Measurements from ENCODE around the gene BCL2L14. TPM values are rescaled to one million over a fixed set of nuclear protein-coding genes. Genes with fewer than 3 reads are reported as not detected.
"Not testable (repeated sequence)": the region's sequence is repeated elsewhere in the genome, so short reads cannot be mapped to it uniquely, and the experiment has no call there.

BCL2L14 gene
- total and polyA plus RNA-seq, 2 donors, result 3.0 to 11.4 TPM

DNA sequence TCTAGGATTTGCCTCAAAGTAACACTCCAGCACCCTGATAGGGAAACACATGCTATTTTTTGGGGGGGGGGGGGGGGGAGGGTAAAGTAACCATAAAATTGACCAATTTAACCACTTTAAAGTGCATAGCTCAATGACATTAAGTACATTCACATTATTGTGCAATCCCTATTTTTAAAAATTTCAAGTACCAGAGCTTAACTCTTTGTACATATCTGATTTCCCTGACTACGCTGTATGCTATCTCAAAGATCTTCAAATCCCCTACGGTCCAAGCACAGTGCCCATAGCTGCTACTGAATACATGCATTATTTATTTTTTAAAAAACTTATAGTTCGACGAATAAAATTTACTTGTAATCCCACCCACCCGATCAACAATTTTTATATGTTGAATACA lies 63.0 kb downstream of the BCL2L14 start:
- peaks cover 0 to 5% of the 10 kb centered on the region in 2 donors for H3K36me3 ChIP-seq (ENCODE audit: control insufficient read depth in 2 of 2, insufficient read depth in 2 of 2, low read length in 1 of 2)

DNA sequence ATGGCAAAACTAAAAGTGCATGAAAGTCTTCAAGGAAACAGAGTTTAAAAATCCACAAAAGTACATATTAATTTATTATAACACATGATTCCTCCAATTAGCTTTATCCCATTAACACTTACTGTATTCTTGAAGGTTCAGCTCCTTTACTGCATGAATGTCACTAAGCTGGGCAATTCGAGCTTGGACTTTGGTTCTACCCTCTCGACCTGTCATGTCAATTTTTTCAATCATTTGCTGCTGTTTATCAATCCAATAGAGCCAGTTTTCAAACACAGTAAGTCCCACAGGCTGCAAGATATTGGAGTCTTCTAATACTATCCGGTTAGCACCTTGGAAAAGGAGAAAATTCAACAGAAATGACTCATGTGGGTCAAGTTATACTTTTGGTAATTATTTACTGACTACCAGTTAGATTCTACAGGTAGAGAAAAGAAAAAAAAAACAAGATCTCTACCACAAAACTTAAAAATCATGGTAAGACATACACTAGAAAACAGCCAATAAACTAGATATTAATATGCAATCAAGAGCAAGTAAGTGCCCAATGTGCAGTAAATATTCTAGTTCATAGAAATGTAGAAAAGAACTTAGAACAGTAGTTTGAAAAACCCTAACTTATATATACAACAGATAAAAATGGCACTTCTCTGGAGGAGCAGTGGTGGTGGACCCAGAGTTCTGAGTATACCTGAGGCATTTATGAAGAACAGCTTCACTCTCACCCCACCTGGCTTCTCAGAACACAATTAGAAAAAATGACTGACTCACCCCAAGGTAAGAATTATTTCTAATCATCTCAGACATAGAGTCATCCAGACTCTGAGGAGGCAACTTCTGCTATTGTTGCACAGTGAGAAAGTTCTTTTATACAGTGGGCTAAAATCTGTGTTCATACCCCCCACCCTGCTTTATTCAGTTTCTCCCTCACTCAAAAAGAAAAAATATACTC lies 67.7 kb downstream of the BCL2L14 start:
- no peak overlapping the region for H3K4me3 ChIP-seq (ENCODE audit: low read length in 2 of 2)
- H3K27me3 ChIP-seq (ENCODE audit: control insufficient read depth in 2 of 2, insufficient read depth in 1 of 2, low read length in 1 of 2), result no peaks in the 10 kb centered on the region
- peaks cover 0 to 3% of the 10 kb centered on the region in 2 donors for H3K36me3 ChIP-seq (ENCODE audit: control insufficient read depth in 2 of 2, insufficient read depth in 2 of 2, low read length in 1 of 2)
- no peak for DNase-seq (ENCODE audit: low read depth in 6 of 9, low spot score in 9 of 9)
- no peaks in the 10 kb centered on the region for H3K9me3 ChIP-seq (ENCODE audit: control insufficient read depth in 2 of 2, insufficient read depth in 1 of 2, low read length in 1 of 2)
- H3K4me1 ChIP-seq (ENCODE audit: control insufficient read depth in 2 of 2, insufficient read depth in 2 of 2, low read length in 2 of 2), result no peaks in the 10 kb centered on the region
- WGBS, result 98% methylated on average over 3 of the region's 3 CpGs
- H3K27ac ChIP-seq (ENCODE audit: low read depth in 1 of 2, low read length in 1 of 2), result no peak overlapping the region

More for the DNA sequence above, 63.0 kb downstream of the BCL2L14 start:
- 98% methylated on average over 5 of the region's 5 CpGs for WGBS
- DNase-seq (ENCODE audit: low read depth in 6 of 9, low spot score in 9 of 9), result no peak
- no peak overlapping the region for H3K4me3 ChIP-seq (ENCODE audit: low read length in 2 of 2)
- H3K9me3 ChIP-seq (ENCODE audit: control insufficient read depth in 2 of 2, insufficient read depth in 1 of 2, low read length in 1 of 2), result no peaks in the 10 kb centered on the region
- H3K27me3 ChIP-seq (ENCODE audit: control insufficient read depth in 2 of 2, insufficient read depth in 1 of 2, low read length in 1 of 2), result no peaks in the 10 kb centered on the region
- no peak overlapping the region for H3K27ac ChIP-seq (ENCODE audit: low read depth in 1 of 2, low read length in 1 of 2)
- H3K4me1 ChIP-seq (ENCODE audit: control insufficient read depth in 2 of 2, insufficient read depth in 2 of 2, low read length in 2 of 2), result no peaks in the 10 kb centered on the region

DNA sequence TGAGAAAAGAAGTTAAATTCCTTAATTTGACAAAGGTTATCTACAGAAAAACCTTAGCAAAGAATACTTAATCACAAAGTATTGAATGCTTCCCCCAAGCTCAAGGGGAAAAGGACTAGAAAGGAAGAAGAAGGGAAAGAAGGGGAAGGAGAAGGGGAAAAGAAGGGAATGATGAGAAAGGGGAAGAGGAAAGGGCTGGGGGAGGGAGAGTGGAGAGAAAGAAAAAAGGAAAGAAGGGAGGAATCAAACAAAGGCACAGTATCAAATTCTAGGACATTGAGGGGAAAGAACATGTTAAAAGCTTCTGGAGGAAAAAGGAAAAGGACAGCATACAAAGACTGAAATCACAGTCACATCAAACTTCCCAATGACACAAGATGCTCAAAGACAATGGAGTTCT lies 70.3 kb downstream of the BCL2L14 start:
- H3K4me1 ChIP-seq (ENCODE audit: control insufficient read depth in 2 of 2, insufficient read depth in 2 of 2, low read length in 2 of 2), result no peaks in the 10 kb centered on the region
- H3K36me3 ChIP-seq (ENCODE audit: control insufficient read depth in 2 of 2, insufficient read depth in 2 of 2, low read length in 1 of 2), result no peaks in the 10 kb centered on the region
- no peak for DNase-seq (ENCODE audit: low read depth in 6 of 9, low spot score in 9 of 9)
- no peaks in the 10 kb centered on the region for H3K27me3 ChIP-seq (ENCODE audit: control insufficient read depth in 2 of 2, insufficient read depth in 1 of 2, low read length in 1 of 2)
- H3K4me3 ChIP-seq (ENCODE audit: low read length in 2 of 2), result no peak overlapping the region
- H3K27ac ChIP-seq (ENCODE audit: low read depth in 1 of 2, low read length in 1 of 2), result no peak overlapping the region
- no peaks in the 10 kb centered on the region for H3K9me3 ChIP-seq (ENCODE audit: control insufficient read depth in 2 of 2, insufficient read depth in 1 of 2, low read length in 1 of 2)

DNA sequence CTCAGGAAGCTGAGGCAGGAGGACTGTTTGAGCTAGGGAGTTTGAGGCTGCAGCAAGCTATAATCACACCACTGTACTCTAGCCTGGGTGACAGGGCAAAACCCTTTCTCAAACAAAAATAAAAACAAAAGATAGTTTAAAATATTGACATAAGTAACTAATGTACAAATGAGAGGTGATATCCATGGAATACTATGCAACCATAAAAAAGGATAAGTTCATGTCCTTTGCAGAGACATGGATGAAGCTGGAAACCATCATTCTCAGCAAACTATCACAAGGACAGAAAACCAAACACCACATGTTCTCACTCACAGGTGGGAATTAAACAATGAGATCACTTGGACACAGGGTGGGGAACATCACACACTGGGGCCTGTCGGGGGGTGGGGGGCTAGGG lies 73.8 kb downstream of the BCL2L14 start:
- 66% methylated on average over 1 of the region's 1 CpG for WGBS
- H3K4me3 ChIP-seq (ENCODE audit: low read length in 2 of 2); H3K27ac ChIP-seq (ENCODE audit: low read depth in 1 of 2, low read length in 1 of 2); H3K27me3 ChIP-seq (ENCODE audit: control insufficient read depth in 2 of 2, insufficient read depth in 1 of 2, low read length in 1 of 2); H3K9me3 ChIP-seq (ENCODE audit: control insufficient read depth in 2 of 2, insufficient read depth in 1 of 2, low read length in 1 of 2); DNase-seq (ENCODE audit: low read depth in 6 of 9, low spot score in 9 of 9); H3K4me1 ChIP-seq (ENCODE audit: control insufficient read depth in 2 of 2, insufficient read depth in 2 of 2, low read length in 2 of 2): not testable (repeated sequence)
- H3K36me3 ChIP-seq (ENCODE audit: control insufficient read depth in 2 of 2, insufficient read depth in 2 of 2, low read length in 1 of 2), result peaks cover 0 to 14% of the 10 kb centered on the region in 2 donors

DNA sequence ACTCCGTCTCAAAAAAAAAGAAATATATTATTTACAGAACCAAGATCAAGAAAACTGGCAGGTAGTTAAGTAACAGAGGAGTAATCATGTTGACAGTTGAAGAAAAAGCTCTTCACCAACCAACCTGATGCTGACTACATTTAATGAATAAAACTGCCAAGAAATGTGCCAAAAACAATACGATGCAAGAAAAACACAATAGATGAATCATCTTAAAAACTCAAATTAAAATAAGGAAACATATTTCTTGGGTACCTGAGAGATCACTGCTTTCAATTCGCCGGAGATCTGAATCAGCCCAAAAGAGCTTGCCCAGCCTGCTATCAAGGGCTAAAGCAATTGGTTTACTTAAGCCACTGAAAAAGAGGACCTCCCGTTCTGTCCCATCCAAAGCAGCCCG lies 76.4 kb downstream of the BCL2L14 start:
- H3K4me1 ChIP-seq (ENCODE audit: control insufficient read depth in 2 of 2, insufficient read depth in 2 of 2, low read length in 2 of 2), result no peaks in the 10 kb centered on the region
- H3K9me3 ChIP-seq (ENCODE audit: control insufficient read depth in 2 of 2, insufficient read depth in 1 of 2, low read length in 1 of 2), result no peaks in the 10 kb centered on the region
- no peaks in the 10 kb centered on the region for H3K27me3 ChIP-seq (ENCODE audit: control insufficient read depth in 2 of 2, insufficient read depth in 1 of 2, low read length in 1 of 2)
- 98% methylated on average over 6 of the region's 6 CpGs for WGBS
- H3K4me3 ChIP-seq (ENCODE audit: low read length in 2 of 2), result no peak overlapping the region
- no peak overlapping the region for H3K27ac ChIP-seq (ENCODE audit: low read depth in 1 of 2, low read length in 1 of 2)
- DNase-seq (ENCODE audit: low read depth in 6 of 9, low spot score in 9 of 9), result no peak
- peaks cover 0 to 19% of the 10 kb centered on the region in 2 donors for H3K36me3 ChIP-seq (ENCODE audit: control insufficient read depth in 2 of 2, insufficient read depth in 2 of 2, low read length in 1 of 2)

Other genes starting within 250 kb of the BCL2L14 start
- 11.7 TPM for gene LRP6, start 196.1 kb downstream of the BCL2L14 start, total RNA-seq
- gene LRP6, start 196.1 kb downstream of the BCL2L14 start, polyA plus RNA-seq, result 3.3 TPM